SH-SY5Y (cell line): Measurements from ENCODE around the gene IRX3.

ENCODE experiments used
- GATA2 ChIP-seq: IDR thresholded peaks from 2 replicates; pipeline ENCODE4 v1.6.1; 2011; ENCODE audit warnings: mild to moderate bottlenecking, low read depth, low read length
- GATA3 ChIP-seq: IDR thresholded peaks from 2 replicates; pipeline ENCODE4 v1.6.1; 2011; ENCODE audit warnings: low read depth, mild to moderate bottlenecking, low read length, moderate library complexity

The IRX3 gene

DNA sequence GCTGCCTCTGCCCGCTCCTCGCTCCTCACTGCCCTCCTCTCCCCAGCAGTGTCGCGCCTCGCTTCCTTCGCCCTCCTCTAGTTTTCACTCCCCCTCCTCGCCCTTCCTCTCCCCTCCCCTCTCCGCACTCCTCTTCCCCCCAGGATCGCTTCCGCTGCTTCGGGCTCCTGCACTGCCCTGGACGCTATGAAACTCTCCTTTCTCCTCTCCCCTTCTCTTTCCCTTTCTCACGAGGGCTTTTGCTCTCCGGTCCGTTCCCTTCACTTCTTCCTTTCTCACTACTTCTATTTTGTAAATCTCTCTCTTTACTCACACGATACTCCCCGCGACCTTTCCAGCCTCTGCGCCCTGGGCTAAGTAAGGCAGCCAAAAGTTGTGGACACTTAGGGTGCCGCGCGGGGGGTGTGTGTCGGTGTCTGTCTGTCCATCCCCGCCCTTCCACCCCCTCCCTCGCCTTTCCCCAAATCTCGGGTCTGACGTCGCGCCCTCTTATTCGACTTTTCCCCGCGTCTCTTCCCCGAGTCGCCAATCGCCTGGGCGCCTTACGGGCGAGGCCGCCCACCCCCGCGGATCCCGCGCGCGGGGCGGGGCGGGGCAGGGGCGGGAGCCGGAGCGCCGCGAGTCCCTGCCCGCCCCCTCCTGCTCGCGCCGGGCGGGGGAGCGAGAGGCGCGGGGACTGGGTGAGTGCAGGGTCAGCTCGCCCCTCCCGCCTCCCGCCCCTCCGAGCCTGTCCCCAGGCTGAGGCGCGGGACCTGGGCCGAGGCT, at the start of gene IRX3:
Gene IRX3, minus strand, starts transcription at position 422 of the 765 bp plus-strand sequence. CDS start 737 bp downstream, outside the sequence.
- TF ChIP-seq GATA2 = no peak
- TF ChIP-seq GATA3 = no peak

DNA sequence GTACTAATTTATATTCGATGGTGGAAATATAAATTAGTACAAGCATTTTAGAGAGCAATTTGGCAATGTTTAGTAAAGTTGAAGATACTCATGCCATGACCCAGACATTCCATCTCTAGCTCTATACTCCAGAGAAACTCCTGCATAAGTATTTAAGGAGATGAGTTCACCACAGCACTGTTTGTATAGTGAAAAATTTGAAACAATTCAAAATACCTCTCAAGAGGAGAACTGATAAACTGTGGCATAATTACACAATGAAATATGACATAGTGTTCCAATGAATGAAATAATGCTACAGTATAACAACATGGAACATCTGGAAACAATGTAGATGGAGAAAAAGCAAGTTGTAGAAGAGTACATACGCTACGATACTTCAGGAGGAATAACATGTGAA, 48.6 kb upstream of the IRX3 start:
- TF ChIP-seq GATA2 (no peak), GATA3 (no peak)

DNA sequence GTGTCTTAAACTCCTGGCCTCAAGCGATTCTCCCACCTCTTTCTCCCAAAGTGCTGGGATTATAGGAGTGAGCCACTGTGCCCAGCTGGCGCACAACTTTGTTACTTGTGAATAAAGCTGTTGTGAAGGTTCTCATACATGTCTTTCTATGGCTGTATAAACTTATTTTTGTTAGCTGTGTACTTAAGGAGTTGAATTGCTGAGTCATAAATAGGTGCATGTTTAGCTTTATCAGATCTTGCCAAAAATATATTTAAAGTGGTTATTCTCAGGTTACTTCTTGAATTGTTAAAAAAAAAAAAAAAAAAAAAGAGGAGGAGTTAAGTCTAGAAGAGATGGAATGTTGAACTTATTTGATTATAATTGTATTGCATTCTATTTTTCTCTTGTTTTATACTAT, 47.6 kb upstream of the IRX3 start:
- TF ChIP-seq GATA3 = no peak
- TF ChIP-seq GATA2 = no peak

DNA sequence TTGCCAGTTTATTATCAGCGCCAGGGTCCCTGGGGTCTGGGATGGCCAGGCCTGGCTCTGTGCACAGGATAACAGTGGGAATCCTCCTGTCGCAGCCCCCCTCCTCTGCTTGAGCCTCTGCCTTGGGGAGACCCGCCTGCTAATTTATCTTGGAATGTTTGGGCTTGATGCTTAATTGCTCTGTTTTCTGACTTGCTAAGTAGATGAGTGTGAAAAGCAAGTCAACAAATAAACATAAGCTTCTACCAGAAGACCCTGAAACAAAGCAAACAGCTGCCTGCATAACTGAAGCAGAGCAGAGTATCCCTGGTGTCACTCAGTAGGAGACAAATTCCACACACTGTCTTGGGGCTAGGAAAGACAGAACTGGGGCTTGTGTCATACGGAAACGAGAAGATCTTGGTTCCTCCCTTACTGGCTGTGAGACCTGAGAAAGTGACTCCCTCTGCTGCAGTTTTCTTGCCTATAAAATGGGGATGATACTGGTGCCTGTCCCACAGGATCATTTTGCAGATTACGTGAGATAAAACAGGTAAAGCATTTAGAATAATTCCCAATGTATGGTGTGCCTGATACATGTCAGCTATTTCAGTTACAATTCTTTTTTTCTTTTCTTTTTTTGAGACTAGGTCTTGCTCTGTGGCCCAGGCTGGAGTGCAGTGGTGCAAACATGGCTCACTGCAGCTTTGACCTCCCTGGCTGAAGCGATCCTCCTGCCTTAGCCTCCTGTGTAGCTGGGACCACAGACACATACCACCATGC, 44.8 kb upstream of the IRX3 start:
- no peak for TF ChIP-seq GATA2
- TF ChIP-seq GATA3 = no peak

DNA sequence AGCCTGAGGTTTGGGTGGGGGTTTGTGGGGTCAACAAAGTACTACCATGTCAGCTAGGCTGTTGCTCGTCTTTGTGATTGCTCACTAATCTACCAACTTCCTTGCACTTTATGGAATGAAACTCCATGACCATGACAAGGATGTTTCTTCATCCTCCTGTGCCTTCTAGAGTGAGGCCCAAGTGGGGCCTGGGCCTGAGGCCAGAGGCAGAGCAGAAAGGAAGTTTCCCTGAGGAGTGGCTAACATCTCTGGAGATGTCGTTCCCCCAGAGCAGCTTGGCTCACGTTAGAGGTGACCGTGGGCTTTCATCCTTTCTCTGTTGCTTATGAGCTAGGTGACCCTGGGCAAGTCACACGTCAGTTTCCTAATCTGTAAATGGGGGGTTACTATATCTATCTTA, 41.0 kb upstream of the IRX3 start:
- TF ChIP-seq GATA3 = no peak
- no peak for TF ChIP-seq GATA2

DNA sequence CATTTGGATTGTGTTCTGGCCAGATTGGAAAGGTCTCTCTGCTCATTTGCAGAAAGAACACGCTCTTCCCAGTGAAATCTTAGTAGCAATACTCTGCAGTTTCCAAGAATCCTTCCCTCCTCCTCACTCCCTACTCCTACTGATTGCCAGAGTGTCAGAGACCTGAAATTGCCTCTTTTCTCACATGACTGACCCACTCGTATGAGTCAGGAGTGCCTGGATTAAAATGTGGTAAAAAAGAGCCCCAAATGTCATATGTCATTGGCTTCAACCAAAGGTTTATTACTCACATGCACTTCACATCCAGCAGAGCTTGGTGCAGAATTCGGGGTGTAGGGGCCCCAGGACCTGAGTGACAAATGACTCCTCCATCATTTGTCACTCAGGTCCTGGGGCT, 39.7 kb upstream of the IRX3 start:
- TF ChIP-seq GATA2 = no peak
- TF ChIP-seq GATA3 = no peak

DNA sequence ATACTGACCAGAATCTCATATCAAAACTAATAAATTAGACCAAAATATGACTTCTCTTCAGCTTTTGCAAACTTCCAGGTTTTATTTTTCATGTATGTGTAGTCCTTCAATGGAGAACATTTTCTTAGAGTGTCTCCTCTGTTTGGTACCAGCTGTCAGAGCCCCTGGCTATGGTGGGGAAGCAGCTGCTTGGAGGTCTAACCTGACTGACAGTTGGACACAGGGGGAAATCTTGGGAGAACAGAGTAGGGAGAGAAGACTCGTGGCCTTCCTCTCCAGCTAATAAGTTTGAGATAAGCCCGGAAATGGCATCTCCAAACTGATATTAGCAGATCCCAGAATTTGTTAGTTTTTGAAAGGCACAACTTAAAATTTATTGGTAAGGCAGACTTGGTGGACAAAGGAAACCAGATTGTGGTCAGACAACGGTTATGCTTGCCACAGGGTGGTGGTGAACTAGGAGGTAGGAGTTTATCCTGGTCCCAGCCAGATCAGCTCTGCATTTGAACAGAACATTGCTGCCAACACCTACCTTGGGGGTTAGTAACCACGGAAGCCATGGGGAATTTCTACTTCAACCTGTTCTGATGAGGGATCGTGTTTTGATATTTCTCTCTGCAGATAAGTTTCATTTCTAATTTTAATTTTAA, 39.2 kb upstream of the IRX3 start:
- TF ChIP-seq GATA2 (no peak), GATA3 (no peak)

DNA sequence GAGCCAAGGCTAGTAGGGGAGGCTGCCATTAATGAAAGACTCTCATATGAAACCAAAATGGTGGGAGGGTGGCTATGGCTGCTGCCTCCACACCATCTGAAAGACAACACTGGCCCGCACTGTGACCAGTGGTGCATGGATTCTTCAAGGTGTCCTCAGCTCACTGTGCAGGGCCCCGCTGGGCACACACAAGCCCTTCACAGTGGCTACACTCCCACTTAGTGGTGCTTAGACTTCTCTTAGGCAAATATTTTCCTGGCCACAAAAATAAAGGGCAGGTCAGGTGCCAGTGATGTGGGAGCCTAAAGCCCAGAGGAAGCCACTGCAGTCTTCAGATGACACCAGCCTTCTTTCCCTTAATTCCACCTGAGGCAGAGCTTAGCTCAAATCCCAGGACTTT, 38.1 kb upstream of the IRX3 start:
- TF ChIP-seq GATA2 = no peak
- TF ChIP-seq GATA3 = no peak

DNA sequence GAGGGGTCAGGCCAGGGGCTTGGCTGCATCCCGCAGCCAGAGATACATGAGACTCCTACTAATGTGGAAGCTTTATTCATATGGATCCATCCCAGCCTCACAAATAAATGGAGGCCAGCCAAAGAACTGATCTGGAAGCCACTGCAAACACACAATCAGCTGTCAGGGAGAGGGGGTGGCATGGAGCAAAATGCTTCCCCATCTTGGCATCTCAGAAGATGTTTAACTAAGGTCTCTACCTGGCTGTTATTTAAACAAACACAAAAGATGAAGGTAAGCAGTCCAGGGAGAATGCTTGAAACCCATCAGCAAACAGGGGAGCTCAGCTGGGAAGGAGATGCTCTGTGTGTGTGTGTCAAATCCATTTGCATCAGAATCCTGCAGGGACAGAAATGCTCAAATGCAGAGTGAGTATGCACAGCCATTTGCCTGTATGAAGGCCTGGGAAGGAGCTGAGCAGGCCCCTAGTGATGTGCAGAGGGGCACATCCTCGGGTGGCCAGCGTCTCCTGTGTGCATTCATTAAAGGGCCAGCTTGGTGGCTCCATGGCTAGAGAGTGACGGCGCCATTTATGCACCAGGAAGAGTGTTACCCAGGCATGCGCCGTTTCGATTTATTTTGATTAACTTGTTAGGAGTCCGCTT, 34.2 kb upstream of the IRX3 start:
- no peak for TF ChIP-seq GATA2
- no peak for TF ChIP-seq GATA3

DNA sequence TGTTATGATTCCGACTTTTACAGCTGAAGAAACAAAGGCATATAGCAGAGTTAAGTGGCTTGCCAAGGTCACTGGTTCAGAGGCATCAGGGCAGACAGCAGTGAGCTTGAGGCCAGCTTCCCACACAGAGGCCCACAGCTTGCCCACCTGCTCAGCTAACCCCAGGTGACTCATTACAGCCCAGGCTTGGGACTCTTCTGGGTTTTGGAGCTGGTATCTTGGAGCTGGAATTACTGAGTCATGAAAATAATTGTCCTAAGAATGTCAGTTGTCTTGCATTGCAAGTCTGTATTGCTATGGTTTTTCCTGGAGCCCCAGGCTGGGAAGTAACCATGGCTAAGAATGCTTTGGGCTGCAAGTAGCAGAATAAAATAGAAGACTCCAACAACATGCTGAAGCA, 32.4 kb upstream of the IRX3 start:
- TF ChIP-seq GATA2 (no peak), GATA3 (no peak)

DNA sequence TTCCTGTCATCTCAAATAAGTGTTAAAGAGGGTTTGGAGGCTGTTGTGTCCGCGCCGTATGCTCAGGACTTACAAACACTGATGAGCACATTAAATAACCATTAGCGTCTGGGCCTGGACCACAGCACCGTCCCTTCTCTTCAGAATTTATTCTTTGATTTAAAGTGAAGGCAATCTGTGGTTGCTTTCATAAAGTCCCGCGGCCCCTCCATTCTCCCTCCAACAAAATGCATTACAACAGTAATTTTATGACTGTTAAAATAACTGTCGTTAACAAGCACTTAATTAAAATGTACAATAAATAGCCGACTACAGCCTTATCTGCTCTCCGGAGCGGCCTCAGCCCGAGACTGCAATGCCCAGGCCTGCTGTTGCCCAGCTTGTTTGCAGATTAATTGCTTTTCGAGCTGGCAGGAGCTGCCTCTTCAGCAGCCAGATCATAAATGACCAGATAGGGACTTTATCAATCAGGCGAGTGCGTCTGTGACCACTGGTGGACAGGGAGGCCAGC, 30.6 kb upstream of the IRX3 start:
- peak; percentile 96 for TF ChIP-seq GATA2
- peak; percentile 40; the same call in 1 of the 2 replicates for TF ChIP-seq GATA3

DNA sequence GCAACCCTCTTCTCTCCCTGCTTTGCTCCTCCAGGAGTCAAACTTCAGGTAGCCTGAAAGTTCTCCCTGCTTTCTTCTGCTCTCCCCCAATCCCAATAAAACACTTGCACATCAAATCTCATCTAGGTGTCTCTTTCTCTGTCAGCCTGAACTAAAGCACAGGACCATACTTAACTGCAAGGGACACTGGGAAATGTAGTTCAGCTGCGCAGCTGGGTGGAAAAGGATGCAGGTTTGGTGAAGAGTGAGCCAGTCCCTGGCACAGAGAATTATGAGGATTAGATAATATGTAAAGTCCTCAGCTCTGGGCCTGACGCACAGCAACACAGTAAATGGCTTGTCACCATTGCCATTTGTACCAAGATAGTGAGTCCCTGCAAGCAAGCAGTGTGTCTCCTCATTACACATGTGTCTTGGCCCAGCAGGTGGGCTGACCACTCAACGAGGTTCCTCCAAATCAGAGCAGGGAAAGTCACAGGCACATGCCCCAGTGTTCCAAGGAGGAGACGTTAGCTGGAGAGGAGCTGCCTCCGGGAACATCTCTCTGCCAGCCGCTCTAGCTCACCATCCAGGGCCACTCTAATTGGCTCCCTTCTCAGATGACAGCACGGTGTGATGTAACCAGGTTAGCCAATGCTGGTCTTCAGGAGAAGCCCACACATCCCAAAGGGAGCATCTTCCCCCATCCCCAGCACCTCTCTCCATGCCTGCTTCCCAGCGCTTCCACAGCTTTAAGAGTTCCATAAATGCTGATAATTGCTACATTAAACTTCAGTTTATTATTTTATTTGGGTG, 29.7 kb upstream of the IRX3 start:
- TF ChIP-seq GATA3 = no peak
- TF ChIP-seq GATA2 = no peak

DNA sequence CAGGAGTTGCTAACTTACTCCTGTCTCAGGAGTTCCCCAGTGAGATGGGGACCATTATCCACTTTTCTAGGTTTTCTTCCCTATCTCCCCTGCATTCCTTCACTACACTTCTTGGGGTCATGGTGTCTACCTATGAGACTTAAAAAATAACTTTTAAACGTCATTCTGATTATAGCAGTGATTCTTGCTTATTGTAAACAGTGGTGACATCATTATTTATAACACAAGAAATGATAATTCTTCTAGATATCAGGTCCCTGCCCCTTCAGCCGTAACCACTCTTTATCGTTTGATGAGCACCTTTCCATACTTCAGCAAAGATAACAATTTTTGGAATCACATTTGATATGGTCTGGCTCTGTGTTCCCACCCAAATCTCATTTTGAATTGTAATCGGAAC, 27.2 kb upstream of the IRX3 start:
- TF ChIP-seq GATA3 (no peak), GATA2 (no peak)
